ENCODE measurements around the gene ENTPD2. TPM values are rescaled to one million over a fixed set of nuclear protein-coding genes. Genes with fewer than 3 reads are reported as not detected.

ENTPD2 gene
- total RNA-seq, 1 experiment from 2014 or later: 32.5 TPM

DNA sequence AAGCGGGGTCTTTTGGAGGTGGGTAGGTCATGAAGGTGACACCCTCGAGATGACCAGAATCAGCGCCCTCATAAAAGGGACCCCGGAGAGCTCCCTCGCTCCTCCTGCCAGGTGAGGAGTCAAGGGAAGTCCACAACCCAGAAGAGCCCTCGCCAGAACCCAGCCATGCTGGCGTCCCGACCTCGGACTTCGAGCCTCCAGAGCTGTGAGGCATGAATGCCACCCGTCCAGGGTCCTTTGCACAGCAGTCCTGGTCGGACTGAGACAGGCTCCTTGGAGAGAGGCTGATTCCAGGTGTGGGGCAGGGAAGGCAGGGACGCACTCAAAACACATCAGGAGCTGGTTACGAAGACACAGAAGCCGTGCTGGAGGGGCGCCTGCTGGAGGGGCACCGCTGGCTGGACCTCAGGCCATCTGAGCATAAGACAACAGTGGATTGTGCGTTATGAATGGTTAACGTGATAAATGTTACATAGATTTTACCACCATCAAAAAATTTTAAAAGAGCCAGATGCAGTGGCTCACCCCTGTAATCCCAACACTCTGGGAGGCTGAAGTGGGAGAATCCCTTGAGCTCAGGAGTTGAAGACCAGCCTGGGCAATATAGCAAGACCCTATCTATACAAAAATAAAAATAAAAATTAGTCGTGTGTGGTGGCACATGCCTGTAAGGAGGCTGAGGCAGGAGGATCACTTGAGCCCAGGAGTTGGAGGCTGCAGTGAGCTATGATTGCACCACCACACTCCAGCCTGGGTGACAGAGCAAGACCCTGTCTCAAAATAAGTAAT, 51.8 kb downstream of the ENTPD2 start:
- ATAC-seq: no peak
- Histone ChIP-seq H3K4me1 (ENCODE audit: control insufficient read depth in 1 of 2, insufficient read depth in 2 of 2, low read length in 2 of 2) (peaks cover 27 to 47% of the 10 kb centered on the region in 2 experiments), H3K9me3 (ENCODE audit: control insufficient read depth in 1 of 2, insufficient read depth in 1 of 2, low read depth in 1 of 2, low read length in 2 of 2) (peaks cover 0 to 4% of the 10 kb centered on the region in 2 experiments; a peak in 1 of 4 replicates), H3K4me3 (replicated peaks in 1 of 2; ENCODE audit: low read depth in 1 of 2, low read length in 2 of 2) (no peak overlapping the region), H3K9me2 (ENCODE audit: insufficient read depth) (no peaks in the 10 kb centered on the region), H3K9ac (ENCODE audit: low read length) (peak overlapping the region; percentile 20; the same call in 1 of the 2 replicates), H3K27me3 (ENCODE audit: insufficient read depth, low read length) (no peaks in the 10 kb centered on the region), H3K27ac (ENCODE audit: low read depth, low read length) (no peak overlapping the region), H2AFZ (ENCODE audit: low read depth, low read length, poor library complexity, severe bottlenecking) (no peak overlapping the region), H3K79me2 (ENCODE audit: insufficient read depth, low read length) (no peaks in the 10 kb centered on the region), H3K4me2 (ENCODE audit: low read length) (peak overlapping the region; percentile 42), H3K36me3 (ENCODE audit: control insufficient read depth in 1 of 2, insufficient read depth in 2 of 2, low read length in 2 of 2) (no peaks in the 10 kb centered on the region), H4K20me1 (ENCODE audit: insufficient read depth) (no peaks in the 10 kb centered on the region)
- POLR2A ChIA-PET: interaction anchor here (0.5 to 2.9 kb wide), 3 partner anchors 8 to 221 kb away, joined by 3 to 19 read pairs (median 3); partner anchors contain the start of gene PAXX
- no peak for DNase-seq (ENCODE audit: low read depth, low spot score)
- no peak for TF ChIP-seq TCF7L2 (IDR thresholded peaks at IDR 0.05; ENCODE audit: borderline replicate concordance, extremely low read depth, insufficient read depth, insufficient read length)
- TF ChIP-seq POLR2AphosphoS5 (IDR thresholded peaks at IDR 0.05; ENCODE audit: low read depth, low read length): no peak
- TF ChIP-seq, protein P1, sequence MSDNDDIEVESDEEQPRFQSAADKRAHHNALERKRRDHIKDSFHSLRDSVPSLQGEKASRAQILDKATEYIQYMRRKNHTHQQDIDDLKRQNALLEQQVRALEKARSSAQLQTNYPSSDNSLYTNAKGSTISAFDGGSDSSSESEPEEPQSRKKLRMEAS (IDR thresholded peaks at IDR 0.05): no peak
- no peak for TF ChIP-seq ZNF274 (IDR thresholded peaks at IDR 0.05; ENCODE audit: low read depth, low read length)
- TF ChIP-seq, protein P2, sequence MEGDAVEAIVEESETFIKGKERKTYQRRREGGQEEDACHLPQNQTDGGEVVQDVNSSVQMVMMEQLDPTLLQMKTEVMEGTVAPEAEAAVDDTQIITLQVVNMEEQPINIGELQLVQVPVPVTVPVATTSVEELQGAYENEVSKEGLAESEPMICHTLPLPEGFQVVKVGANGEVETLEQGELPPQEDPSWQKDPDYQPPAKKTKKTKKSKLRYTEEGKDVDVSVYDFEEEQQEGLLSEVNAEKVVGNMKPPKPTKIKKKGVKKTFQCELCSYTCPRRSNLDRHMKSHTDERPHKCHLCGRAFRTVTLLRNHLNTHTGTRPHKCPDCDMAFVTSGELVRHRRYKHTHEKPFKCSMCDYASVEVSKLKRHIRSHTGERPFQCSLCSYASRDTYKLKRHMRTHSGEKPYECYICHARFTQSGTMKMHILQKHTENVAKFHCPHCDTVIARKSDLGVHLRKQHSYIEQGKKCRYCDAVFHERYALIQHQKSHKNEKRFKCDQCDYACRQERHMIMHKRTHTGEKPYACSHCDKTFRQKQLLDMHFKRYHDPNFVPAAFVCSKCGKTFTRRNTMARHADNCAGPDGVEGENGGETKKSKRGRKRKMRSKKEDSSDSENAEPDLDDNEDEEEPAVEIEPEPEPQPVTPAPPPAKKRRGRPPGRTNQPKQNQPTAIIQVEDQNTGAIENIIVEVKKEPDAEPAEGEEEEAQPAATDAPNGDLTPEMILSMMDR (IDR thresholded peaks at IDR 0.05 in 2 of 3, conservative IDR thresholded peaks at IDR 0.05 in 1 of 3; ENCODE audit: borderline replicate concordance in 1 of 3, insufficient read depth in 1 of 3, low read depth in 2 of 3, low read length in 2 of 3): no peak
- TF ChIP-seq ELF1 (IDR thresholded peaks at IDR 0.05; ENCODE audit: borderline replicate concordance, low read depth): no peak
- TF ChIP-seq, protein P3, sequence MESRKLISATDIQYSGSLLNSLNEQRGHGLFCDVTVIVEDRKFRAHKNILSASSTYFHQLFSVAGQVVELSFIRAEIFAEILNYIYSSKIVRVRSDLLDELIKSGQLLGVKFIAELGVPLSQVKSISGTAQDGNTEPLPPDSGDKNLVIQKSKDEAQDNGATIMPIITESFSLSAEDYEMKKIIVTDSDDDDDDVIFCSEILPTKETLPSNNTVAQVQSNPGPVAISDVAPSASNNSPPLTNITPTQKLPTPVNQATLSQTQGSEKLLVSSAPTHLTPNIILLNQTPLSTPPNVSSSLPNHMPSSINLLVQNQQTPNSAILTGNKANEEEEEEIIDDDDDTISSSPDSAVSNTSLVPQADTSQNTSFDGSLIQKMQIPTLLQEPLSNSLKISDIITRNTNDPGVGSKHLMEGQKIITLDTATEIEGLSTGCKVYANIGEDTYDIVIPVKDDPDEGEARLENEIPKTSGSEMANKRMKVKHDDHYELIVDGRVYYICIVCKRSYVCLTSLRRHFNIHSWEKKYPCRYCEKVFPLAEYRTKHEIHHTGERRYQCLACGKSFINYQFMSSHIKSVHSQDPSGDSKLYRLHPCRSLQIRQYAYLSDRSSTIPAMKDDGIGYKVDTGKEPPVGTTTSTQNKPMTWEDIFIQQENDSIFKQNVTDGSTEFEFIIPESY (IDR thresholded peaks at IDR 0.05; ENCODE audit: extremely low read depth, insufficient replicate concordance, low read length): no peak
- TF ChIP-seq SIN3A (IDR thresholded peaks at IDR 0.05; ENCODE audit: low read depth): no peak
- TF ChIP-seq, protein P4, sequence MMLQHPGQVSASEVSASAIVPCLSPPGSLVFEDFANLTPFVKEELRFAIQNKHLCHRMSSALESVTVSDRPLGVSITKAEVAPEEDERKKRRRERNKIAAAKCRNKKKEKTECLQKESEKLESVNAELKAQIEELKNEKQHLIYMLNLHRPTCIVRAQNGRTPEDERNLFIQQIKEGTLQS (IDR thresholded peaks at IDR 0.05): no peak
- no peak for TF ChIP-seq CEBPB (IDR thresholded peaks at IDR 0.05; ENCODE audit: low read depth)
- no peak for TF ChIP-seq SRF (IDR thresholded peaks at IDR 0.05; ENCODE audit: low read depth)
- RAD21 ChIA-PET (ENCODE audit: low non-redundant PET in 1 of 2, low total read pairs in 2 of 2, uncharacterized antibody in 2 of 2, unreplicated experiment in 2 of 2): no interaction called here
- no TSS peak for BruUV-seq (replicated peaks)
- CTCF ChIA-PET: interaction anchor here (0.7 to 1.7 kb wide), 4 partner anchors 10 to 160 kb away, joined by 3 to 4 read pairs (median 3); partner anchors contain the start of genes AJM1 and PAXX
- intact Hi-C loops (cut with micrococcal nuclease): no loop called here

All from HCT116 (cell line).